ENCODE measurements around the gene MUC20. TPM values are rescaled to one million over a fixed set of nuclear protein-coding genes. Genes with fewer than 3 reads are reported as not detected.
"Not testable (repeated sequence)": the region's sequence is repeated elsewhere in the genome, so short reads cannot be mapped to it uniquely, and the experiment has no call there.

Gene MUC20
- total and polyA plus RNA-seq, 5 donors, result 0.86 to 4.8 (median 1.7) TPM

DNA sequence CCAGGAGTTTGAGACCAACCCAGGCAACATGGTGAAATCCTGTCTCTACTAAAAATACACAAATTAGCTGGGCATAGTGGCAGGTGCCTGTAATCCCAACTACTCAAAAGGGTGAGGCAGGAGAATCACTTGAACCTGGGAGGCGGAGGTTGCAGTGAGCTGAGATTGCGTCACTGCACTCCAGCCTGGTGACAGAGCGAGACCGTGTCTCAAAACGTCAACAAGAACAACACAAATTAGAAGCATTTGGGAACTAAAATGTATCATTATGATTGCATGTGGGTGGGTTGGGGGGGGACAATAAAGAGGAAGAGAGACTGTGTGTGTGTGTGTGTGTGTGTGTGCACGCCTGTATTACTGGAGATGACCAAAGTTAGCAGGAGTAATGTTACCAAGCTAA is 17.0 kb downstream of the MUC20 start:
- not testable (repeated sequence) for ATAC-seq; H3K4me1 ChIP-seq (ENCODE audit: control insufficient read depth, insufficient read depth, low read length); H3K9me3 ChIP-seq (ENCODE audit: control insufficient read depth, low read length); DNase-seq; H3K27ac ChIP-seq (ENCODE audit: low read length); H3K27me3 ChIP-seq (ENCODE audit: control insufficient read depth, insufficient read depth); H3K4me3 ChIP-seq (ENCODE audit: low read length)
- WGBS, result 77% methylated on average over 6 of the region's 6 CpGs
- intact Hi-C loops (cut with DNase I), result loop anchor here in 1 of 4 donors (10.0 kb wide), 1 partner anchor 97 kb away; no protein-coding TSS in a partner anchor

DNA sequence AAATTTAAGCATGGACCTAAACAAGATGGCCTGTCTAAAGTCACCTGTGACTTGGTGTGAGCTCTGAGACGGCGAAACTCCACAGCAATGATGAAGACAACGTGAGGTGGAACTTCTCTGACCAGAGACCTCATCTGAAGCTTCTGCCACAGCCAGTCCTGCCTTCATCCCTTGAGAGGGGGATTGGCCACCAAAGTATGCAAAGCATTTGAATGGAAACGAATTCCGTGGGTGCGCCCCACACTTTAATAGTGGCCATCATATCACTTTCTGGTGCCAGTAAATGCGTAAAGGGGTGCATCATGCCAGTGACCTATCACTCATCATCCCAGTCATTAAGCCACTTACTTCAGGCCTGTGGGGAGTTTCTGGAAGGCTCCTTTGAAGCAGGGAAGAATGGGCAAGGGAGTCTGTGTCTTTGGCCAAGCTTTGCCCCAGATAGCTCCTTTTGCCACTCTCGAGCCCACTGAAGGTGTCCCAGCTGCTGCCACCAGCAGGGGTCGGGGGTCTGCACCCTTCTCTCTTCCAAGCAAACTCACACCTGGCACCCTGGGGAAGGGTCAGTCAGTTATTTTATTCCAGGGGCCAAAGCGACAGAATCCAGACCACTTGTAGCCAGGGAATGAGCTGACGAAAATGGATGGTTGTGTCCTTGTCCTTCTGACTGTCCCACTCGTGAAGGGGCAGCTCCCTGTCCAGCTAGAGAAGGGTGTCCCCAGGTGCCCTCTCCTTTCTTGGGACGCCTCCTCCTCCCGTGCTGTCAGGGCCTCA is 17.7 kb downstream of the MUC20 start:
- intact Hi-C loops (cut with DNase I), result loop anchor here in 1 of 4 donors (10.0 kb wide), 1 partner anchor 96 kb away; no protein-coding TSS in a partner anchor

DNA sequence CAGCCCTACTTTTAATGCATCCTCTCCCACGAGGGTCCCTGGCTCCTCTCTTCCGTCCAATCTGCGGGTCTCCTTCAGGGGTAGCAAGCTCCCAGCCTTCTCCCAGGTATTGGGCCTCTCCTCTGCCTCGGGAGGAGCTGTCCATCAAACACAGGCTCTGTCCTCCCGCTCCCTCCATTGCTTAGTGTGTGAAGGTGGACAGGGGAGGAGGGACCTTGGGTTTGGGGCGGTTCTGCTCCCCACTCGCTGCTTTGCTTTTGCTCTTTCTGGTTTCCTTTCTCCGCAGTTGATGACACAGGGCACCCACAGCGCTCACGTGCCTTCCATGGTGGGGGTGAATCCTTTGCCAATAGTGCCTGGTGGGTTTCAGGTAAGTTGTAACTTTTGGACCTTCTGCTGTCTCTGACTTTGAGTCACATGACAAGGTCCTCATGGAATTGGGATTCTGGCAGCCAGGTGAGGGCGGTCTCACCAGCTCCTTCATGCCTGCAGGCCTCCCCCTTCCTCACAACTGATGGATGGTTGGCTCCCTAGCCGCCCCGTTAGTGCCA is 18.9 kb downstream of the MUC20 start:
- DNase-seq (no peak), ATAC-seq (no peak)
- intact Hi-C loops (cut with DNase I), result loop anchor here in 1 of 4 donors (10.0 kb wide), 1 partner anchor 95 kb away; no protein-coding TSS in a partner anchor
- Histone ChIP-seq H3K4me1 (ENCODE audit: control insufficient read depth, insufficient read depth, low read length) (no peaks in the 10 kb centered on the region), H3K9me3 (ENCODE audit: control insufficient read depth, low read length) (no peaks in the 10 kb centered on the region), H3K4me3 (ENCODE audit: low read length) (no peak overlapping the region), H3K27ac (ENCODE audit: low read length) (no peak overlapping the region), H3K27me3 (ENCODE audit: control insufficient read depth, insufficient read depth) (no peaks in the 10 kb centered on the region)
- WGBS, result 79% methylated on average over 13 of the region's 13 CpGs

More for the DNA sequence above, 17.7 kb downstream of the MUC20 start:
- DNase-seq, result no peak
- Histone ChIP-seq H3K27me3 (ENCODE audit: control insufficient read depth, insufficient read depth) (no peaks in the 10 kb centered on the region), H3K9me3 (ENCODE audit: control insufficient read depth, low read length) (no peaks in the 10 kb centered on the region), H3K27ac (ENCODE audit: low read length) (no peak overlapping the region), H3K4me3 (ENCODE audit: low read length) (no peak overlapping the region), H3K4me1 (ENCODE audit: control insufficient read depth, insufficient read depth, low read length) (no peaks in the 10 kb centered on the region)
- WGBS, result 86% methylated on average over 14 of the region's 14 CpGs
- no peak for ATAC-seq

DNA sequence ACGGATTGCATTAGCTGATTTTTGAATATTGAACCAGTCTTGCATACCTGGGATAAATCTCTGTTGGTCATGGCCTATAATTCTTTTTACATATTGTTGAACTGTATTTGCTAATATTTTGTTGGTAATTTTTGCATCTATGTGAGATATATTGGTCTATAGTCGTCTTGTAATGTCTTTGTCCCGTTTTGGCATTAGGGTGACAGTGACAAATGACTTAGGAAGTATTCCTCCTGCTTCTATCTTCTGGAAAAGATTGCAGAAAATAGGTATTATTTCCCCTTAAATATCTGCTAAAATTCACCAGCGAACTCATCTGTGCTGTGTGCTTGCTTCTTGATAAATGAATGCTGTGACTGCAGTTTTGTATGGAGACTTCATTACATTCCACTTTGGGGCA is 23.7 kb downstream of the MUC20 start:
- Histone ChIP-seq H3K9me3 (ENCODE audit: control insufficient read depth, low read length) (no peaks in the 10 kb centered on the region), H3K27ac (ENCODE audit: low read length) (no peak overlapping the region), H3K4me3 (ENCODE audit: low read length) (no peak overlapping the region), H3K27me3 (ENCODE audit: control insufficient read depth, insufficient read depth) (no peaks in the 10 kb centered on the region), H3K4me1 (ENCODE audit: control insufficient read depth, insufficient read depth, low read length) (no peaks in the 10 kb centered on the region)
- ATAC-seq (no peak), DNase-seq (no peak)
- intact Hi-C loops (cut with DNase I), result no loop called here
- WGBS, result 71% methylated on average over 4 of the region's 4 CpGs

DNA sequence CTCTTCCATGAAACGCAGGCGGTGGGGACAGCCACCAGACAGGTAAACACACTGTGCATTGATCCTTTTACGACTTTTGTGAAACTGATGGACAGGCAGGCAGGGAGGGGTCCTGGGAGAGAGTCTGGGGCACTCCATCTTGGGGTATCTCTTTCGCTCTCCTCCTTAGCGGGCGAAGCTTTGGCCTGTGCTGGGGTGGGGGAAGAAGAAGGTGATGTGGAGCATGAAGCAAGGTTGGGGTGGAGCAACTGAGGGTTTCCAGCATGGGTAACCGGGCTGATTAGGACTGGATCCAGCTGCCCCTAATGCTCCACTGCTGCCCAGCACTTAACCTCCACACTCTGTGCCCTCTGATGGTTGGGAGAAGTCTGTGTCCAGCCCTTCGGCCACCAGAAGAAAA is 25.6 kb downstream of the MUC20 start:
- no peak for ATAC-seq
- Histone ChIP-seq H3K4me3 (ENCODE audit: low read length) (no peak overlapping the region), H3K4me1 (ENCODE audit: control insufficient read depth, insufficient read depth, low read length) (no peaks in the 10 kb centered on the region), H3K27ac (ENCODE audit: low read length) (no peak overlapping the region), H3K9me3 (ENCODE audit: control insufficient read depth, low read length) (no peaks in the 10 kb centered on the region), H3K27me3 (ENCODE audit: control insufficient read depth, insufficient read depth) (no peaks in the 10 kb centered on the region)
- no peak for DNase-seq
- 81% methylated on average over 8 of the region's 8 CpGs for WGBS
- intact Hi-C loops (cut with DNase I), result no loop called here

DNA sequence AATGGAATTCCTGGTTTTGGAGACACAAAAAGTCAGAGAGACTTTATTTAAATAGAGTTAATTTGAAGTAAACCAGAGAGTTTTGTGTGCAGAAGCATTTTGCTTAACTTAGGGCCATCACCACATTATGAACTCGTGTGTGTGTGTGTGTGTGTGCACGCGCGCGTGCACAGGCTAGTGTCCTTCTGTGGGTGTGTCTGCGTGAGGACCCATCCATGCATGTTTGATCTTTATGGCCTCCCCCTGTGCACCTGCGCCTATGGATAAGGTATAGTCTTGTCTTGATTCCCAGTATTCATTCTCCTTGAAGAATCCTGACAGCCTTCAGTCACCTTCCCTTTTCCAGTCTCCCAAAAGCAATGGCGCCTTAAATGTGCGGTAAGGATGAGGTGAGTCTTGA is 26.0 kb downstream of the MUC20 start:
- Histone ChIP-seq H3K4me1 (ENCODE audit: control insufficient read depth, insufficient read depth, low read length) (no peaks in the 10 kb centered on the region), H3K27ac (ENCODE audit: low read length) (no peak overlapping the region), H3K9me3 (ENCODE audit: control insufficient read depth, low read length) (no peaks in the 10 kb centered on the region), H3K27me3 (ENCODE audit: control insufficient read depth, insufficient read depth) (no peaks in the 10 kb centered on the region), H3K4me3 (ENCODE audit: low read length) (no peak overlapping the region)
- ATAC-seq (peak in 1 of 2 donors; percentile 10), DNase-seq (no peak)
- intact Hi-C loops (cut with DNase I), result no loop called here
- 91% methylated on average over 9 of the region's 9 CpGs for WGBS

DNA sequence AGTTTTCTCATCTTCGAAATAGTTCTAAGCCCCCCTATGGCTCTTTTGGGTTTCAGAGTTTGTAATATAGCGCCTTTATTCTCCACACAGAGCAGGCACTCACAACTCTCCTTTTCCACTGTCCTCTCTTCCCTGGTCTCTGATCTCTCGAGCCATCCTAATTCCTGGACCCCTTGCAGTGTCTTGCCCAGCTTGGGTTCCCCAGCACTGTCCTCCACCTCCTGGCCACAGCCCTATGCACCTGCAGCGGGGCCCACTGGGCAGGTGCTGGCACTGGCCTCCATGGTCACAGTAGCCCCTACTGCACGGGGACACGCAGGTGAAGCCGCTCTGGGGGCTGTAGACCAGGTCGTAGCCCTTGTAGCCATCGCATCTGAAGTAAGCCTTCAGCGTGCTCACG is 27.9 kb downstream of the MUC20 start:
- Histone ChIP-seq H3K27me3 (ENCODE audit: control insufficient read depth, insufficient read depth) (no peaks in the 10 kb centered on the region), H3K4me1 (ENCODE audit: control insufficient read depth, insufficient read depth, low read length) (no peaks in the 10 kb centered on the region), H3K4me3 (ENCODE audit: low read length) (no peak overlapping the region), H3K9me3 (ENCODE audit: control insufficient read depth, low read length) (no peaks in the 10 kb centered on the region), H3K27ac (ENCODE audit: low read length) (no peak overlapping the region)
- peak; percentile 22 to 33 for ATAC-seq
- intact Hi-C loops (cut with DNase I), result no loop called here
- WGBS, result 95% methylated on average over 11 of the region's 11 CpGs
- DNase-seq, result no peak

DNA sequence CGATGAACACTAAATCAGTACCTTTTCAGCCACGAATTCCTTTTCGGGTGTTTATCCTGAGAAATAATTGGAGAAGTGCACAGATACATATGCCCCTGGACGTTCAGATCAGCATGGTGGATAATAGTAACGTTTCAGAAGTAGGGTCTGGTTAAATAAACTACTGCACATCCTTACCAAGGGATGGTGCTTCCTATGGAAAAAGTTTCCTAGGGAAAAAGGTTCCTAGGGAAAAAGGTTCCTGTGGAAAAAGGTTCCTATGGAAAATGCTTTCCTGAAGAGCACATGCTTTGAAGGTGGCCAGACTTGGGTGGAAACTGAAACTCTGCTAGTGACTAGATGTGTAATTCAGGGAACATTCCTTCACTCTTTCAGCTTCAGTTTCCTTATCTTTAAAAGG is 28.3 kb downstream of the MUC20 start:
- ATAC-seq; intact Hi-C loops (cut with DNase I); H3K4me1 ChIP-seq (ENCODE audit: control insufficient read depth, insufficient read depth, low read length); H3K9me3 ChIP-seq (ENCODE audit: control insufficient read depth, low read length); DNase-seq; H3K27ac ChIP-seq (ENCODE audit: low read length); H3K4me3 ChIP-seq (ENCODE audit: low read length); H3K27me3 ChIP-seq (ENCODE audit: control insufficient read depth, insufficient read depth): not testable (repeated sequence)
- 80% methylated on average over 5 of the region's 5 CpGs for WGBS

DNA sequence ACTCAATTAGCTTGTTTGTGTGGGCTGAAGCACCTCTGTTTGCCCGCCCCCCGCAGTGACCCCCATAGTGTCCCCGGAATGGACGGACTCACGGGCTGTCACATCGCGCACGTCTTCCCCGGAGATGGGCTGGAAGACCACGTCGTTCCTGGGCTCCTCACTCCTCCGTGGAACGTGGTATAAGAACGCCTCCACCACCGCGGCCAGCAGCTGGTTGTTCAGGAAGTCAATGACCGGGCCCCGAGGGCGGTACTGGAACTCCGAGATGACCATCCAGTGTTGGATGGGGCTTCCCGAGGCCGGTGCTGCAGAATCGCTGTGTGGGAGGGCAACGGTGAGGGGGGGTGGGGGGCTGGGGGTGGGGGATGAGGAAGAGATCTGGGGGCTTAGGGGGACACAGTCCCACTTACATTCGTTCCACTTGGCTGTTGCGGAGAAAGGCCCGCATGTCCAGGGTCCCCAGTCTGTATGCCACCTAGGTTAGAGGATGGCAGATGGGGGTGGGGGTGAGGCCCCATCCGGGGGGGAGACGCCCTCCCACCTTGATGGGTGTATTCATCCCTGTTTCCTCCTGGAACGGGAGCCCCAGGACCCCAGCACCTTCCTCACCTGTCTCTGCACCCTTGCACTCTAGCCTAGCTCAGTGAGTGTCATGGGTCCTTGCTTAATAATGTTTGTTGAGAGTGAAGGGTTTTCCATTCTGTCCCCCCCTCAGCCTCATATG is 30.2 kb downstream of the MUC20 start:
- DNase-seq (no peak), ATAC-seq (no peak)
- Histone ChIP-seq H3K9me3 (ENCODE audit: control insufficient read depth, low read length) (no peaks in the 10 kb centered on the region), H3K27me3 (ENCODE audit: control insufficient read depth, insufficient read depth) (no peaks in the 10 kb centered on the region), H3K4me1 (ENCODE audit: control insufficient read depth, insufficient read depth, low read length) (no peaks in the 10 kb centered on the region), H3K4me3 (ENCODE audit: low read length) (no peak overlapping the region), H3K27ac (ENCODE audit: low read length) (no peak overlapping the region)
- intact Hi-C loops (cut with DNase I), result no loop called here
- 84% methylated on average over 30 of the region's 30 CpGs for WGBS

DNA sequence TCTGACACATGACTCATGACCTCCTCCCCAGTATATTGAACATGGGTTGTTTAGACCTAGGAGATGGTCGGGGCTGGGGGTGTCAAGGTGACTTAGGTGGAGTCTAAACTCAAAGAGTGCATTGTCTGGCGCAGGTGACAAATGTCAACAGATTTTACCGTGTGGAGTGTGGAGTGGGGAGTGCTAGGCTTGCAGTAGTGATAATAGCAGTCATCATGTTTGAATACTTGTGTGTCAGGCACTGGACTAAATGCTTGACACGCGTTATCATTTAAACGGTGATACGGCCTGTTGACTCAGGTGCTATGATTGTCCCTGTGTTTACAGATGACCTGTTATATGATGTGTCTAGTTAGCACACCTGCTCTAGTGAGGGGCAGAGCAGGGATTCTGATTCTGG is 30.8 kb downstream of the MUC20 start:
- ATAC-seq (no peak), DNase-seq (no peak)
- Histone ChIP-seq H3K27ac (ENCODE audit: low read length) (no peak overlapping the region), H3K9me3 (ENCODE audit: control insufficient read depth, low read length) (no peaks in the 10 kb centered on the region), H3K4me1 (ENCODE audit: control insufficient read depth, insufficient read depth, low read length) (no peaks in the 10 kb centered on the region), H3K4me3 (ENCODE audit: low read length) (no peak overlapping the region), H3K27me3 (ENCODE audit: control insufficient read depth, insufficient read depth) (no peaks in the 10 kb centered on the region)
- intact Hi-C loops (cut with DNase I), result no loop called here
- 69% methylated on average over 7 of the region's 7 CpGs for WGBS

DNA sequence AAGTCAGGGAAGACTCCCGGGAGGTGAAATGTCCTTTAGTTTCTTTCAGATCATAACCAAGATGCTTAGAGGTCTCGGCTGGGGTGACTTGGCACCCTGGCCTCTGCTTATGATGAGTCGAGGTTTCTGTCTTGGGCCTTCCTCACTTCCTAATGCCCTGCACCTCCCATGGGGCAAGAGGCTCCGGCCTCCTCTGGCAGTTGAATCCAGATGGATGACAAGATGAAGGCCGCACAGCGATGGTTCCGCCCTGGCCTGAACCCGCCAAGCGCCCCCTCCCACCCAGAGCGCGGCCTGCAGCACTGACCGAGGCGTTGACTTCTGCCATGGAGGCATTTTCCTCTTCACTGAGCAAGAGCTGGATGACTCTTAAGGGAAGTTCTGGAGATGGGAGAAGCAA is 31.3 kb downstream of the MUC20 start:
- Histone ChIP-seq H3K4me3 (ENCODE audit: low read length) (no peak overlapping the region), H3K27ac (ENCODE audit: low read length) (no peak overlapping the region), H3K27me3 (ENCODE audit: control insufficient read depth, insufficient read depth) (no peaks in the 10 kb centered on the region), H3K9me3 (ENCODE audit: control insufficient read depth, low read length) (no peaks in the 10 kb centered on the region), H3K4me1 (ENCODE audit: control insufficient read depth, insufficient read depth, low read length) (no peaks in the 10 kb centered on the region)
- DNase-seq, result no peak
- 92% methylated on average over 13 of the region's 13 CpGs for WGBS
- ATAC-seq, result no peak
- intact Hi-C loops (cut with DNase I), result no loop called here
